H1 (cell line): ENCODE results near the gene ASGR2. TPM values are rescaled to one million over a fixed set of nuclear protein-coding genes. Genes with fewer than 3 reads are reported as not detected.

Experiments used
- CTCF ChIA-PET: fragments of 300-600 bp; sonication (Branson Sonifier 250); formaldehyde crosslinking; loops from one replicate; lab custom pipeline; 2021; ENCODE audit not compliant: partially characterized antibody; lab: Charles Lee
- POLR2A ChIA-PET: fragments of 300-600 bp; sonication (Branson Sonifier 250); formaldehyde crosslinking; loops from one replicate; lab custom pipeline; 2021; ENCODE audit warnings: inconsistent platforms; ENCODE audit not compliant: partially characterized antibody; lab: Charles Lee
- DNase-seq, 2 experiments: peaks; one replicate each; pipeline versions ENCODE4 v3.0.0 to v3.0.0-alpha.2; 2010 to 2022; ENCODE audit warnings: low spot score in 2 of 2, low read depth in 1 of 2, mixed read lengths in 1 of 2
- FAIRE-seq: peaks from 2 replicates; lab custom pipeline; 2011; peaks lifted over from hg19 to GRCh38; lab: Jason Lieb, UNC
- H2AFZ ChIP-seq: 2 replicates; pipeline ENCODE4 v1.8.1; 2012; ENCODE audit warnings: low read length, inconsistent platforms
- H2AK5ac ChIP-seq: 2 replicates; pipeline ENCODE4 v1.6.1; 2013; ENCODE audit warnings: low read depth, low read length
- H2BK120ac ChIP-seq: replicated peaks from 2 replicates; pipeline ENCODE3; 2013; ENCODE audit warnings: low read depth, low read length, inconsistent platforms
- H2BK12ac ChIP-seq: 2 replicates; pipeline ENCODE4 v1.6.1; 2013; ENCODE audit warnings: low read depth, low read length
- H2BK15ac ChIP-seq: 2 replicates; pipeline ENCODE4 v1.6.1; 2013; ENCODE audit warnings: low read length
- H2BK20ac ChIP-seq: 2 replicates; pipeline ENCODE4 v1.6.1; 2013; ENCODE audit warnings: low read length
- H2BK5ac ChIP-seq: 2 replicates; pipeline ENCODE4 v1.6.1; 2013; ENCODE audit warnings: low read depth, low read length
- H3K14ac ChIP-seq: 2 replicates; pipeline ENCODE4 v1.6.1; 2013; ENCODE audit warnings: inconsistent platforms; ENCODE audit not compliant: insufficient read length
- H3K18ac ChIP-seq: 2 replicates; pipeline ENCODE4 v1.6.1; 2013; ENCODE audit warnings: low read length; ENCODE audit errors: extremely low read depth
- H3K23ac ChIP-seq: 2 replicates; pipeline ENCODE4 v1.6.1; 2013; ENCODE audit warnings: inconsistent platforms; ENCODE audit not compliant: insufficient read length
- H3K23me2 ChIP-seq: 2 replicates; pipeline ENCODE4 v1.6.1; 2013; ENCODE audit warnings: low read depth, low read length
- H3K27ac ChIP-seq: 2 replicates; pipeline ENCODE4 v1.6.1; 2011; ENCODE audit warnings: low read depth, low read length, inconsistent platforms
- H3K27me3 ChIP-seq, 4 experiments: replicated peaks in 1 of 4; 1 replicate in 1 of 4; 2 replicates in 3 of 4; pipeline versions ENCODE4 v1.6.1 to v1.8.1; 2011 to 2013; ENCODE audit warnings: low read length in 3 of 4, mild to moderate bottlenecking in 3 of 4, inconsistent platforms in 2 of 4, mixed read lengths in 2 of 4, moderate library complexity in 1 of 4; ENCODE audit not compliant: control insufficient read depth in 3 of 4, insufficient read depth in 3 of 4; ENCODE audit errors: extremely low read depth in 1 of 4
- H3K36me3 ChIP-seq, 4 experiments: 2 replicates each; pipeline versions ENCODE4 v1.6.1 to v1.8.1; 2011 to 2013; ENCODE audit warnings: mild to moderate bottlenecking in 4 of 4, low read length in 3 of 4, moderate library complexity in 2 of 4, control low read depth in 1 of 4, inconsistent platforms in 1 of 4; ENCODE audit not compliant: insufficient read depth in 4 of 4, control insufficient read depth in 2 of 4
- H3K4ac ChIP-seq: replicated peaks from 2 replicates; pipeline ENCODE3; 2013; ENCODE audit warnings: low read length, low read depth, mixed read lengths, inconsistent platforms; ENCODE audit not compliant: insufficient read length
- H3K4me1 ChIP-seq, 4 experiments: replicated peaks in 1 of 4; 1 replicate in 1 of 4; 2 replicates in 3 of 4; pipeline versions ENCODE4 v1.6.1 to v1.8.1; 2011 to 2013; ENCODE audit warnings: low read length in 3 of 4, inconsistent platforms in 2 of 4, mixed read lengths in 1 of 4; ENCODE audit not compliant: insufficient read depth in 4 of 4, control insufficient read depth in 3 of 4
- H3K4me2 ChIP-seq, 2 experiments: 2 replicates each; pipeline versions ENCODE4 v1.6.1 to v1.8.1; 2011 to 2013; ENCODE audit warnings: low read depth in 2 of 2, low read length in 2 of 2, control low read depth in 1 of 2, inconsistent platforms in 1 of 2, mild to moderate bottlenecking in 1 of 2; ENCODE audit not compliant: insufficient read depth in 1 of 2
- H3K4me3 ChIP-seq, 4 experiments: fragments of 200-600, 300-600 bp in 1 of 4; sonication (generic), shearing (Covaris generic), sonication (Bioruptor Twin) in 1 of 4; 2 replicates each; pipeline versions ENCODE4 v1.5.1 to v1.8.1; 2011 to 2016; ENCODE audit warnings: low read length in 4 of 4, low read depth in 3 of 4, control low read depth in 2 of 4, inconsistent platforms in 2 of 4, mild to moderate bottlenecking in 2 of 4, mixed read lengths in 1 of 4, moderate library complexity in 1 of 4; ENCODE audit not compliant: insufficient read depth in 2 of 4; ENCODE audit errors: extremely low read depth in 1 of 4
- H3K56ac ChIP-seq: replicated peaks from 2 replicates; pipeline ENCODE3; 2013; ENCODE audit warnings: low read depth, mild to moderate bottlenecking, mixed read lengths, low read length, inconsistent platforms; ENCODE audit not compliant: insufficient read length
- H3K79me1 ChIP-seq: 2 replicates; pipeline ENCODE4 v1.6.1; 2013; ENCODE audit warnings: low read depth, low read length, control low read depth
- H3K79me2 ChIP-seq, 2 experiments: 2 replicates each; pipeline versions ENCODE4 v1.6.1 to v1.8.1; 2012 to 2013; ENCODE audit warnings: low read length in 2 of 2, mild to moderate bottlenecking in 2 of 2, inconsistent platforms in 1 of 2; ENCODE audit not compliant: insufficient read depth in 2 of 2, control insufficient read depth in 1 of 2
- H3K9ac ChIP-seq, 4 experiments: replicated peaks in 1 of 4; 1 replicate in 1 of 4; 2 replicates in 3 of 4; pipeline versions ENCODE4 v1.6.1 to v1.8.1; 2011 to 2013; ENCODE audit warnings: low read depth in 3 of 4, low read length in 3 of 4, control low read depth in 2 of 4, mild to moderate bottlenecking in 2 of 4, moderate library complexity in 2 of 4, inconsistent platforms in 1 of 4; ENCODE audit errors: extremely low read depth in 1 of 4
- H3K9me3 ChIP-seq, 2 experiments: 2 replicates each; pipeline versions ENCODE4 v1.6.1 to v1.8.1; 2012 to 2013; ENCODE audit warnings: mild to moderate bottlenecking in 2 of 2, moderate library complexity in 2 of 2, control low read depth in 1 of 2, inconsistent platforms in 1 of 2, low read depth in 1 of 2, low read length in 1 of 2, mixed read lengths in 1 of 2; ENCODE audit not compliant: insufficient read depth in 2 of 2
- H4K20me1 ChIP-seq, 2 experiments: replicated peaks in 1 of 2; 2 replicates each; pipeline versions ENCODE3 to v1.8.1; 2011 to 2013; ENCODE audit warnings: inconsistent platforms in 2 of 2, low read length in 2 of 2, mild to moderate bottlenecking in 1 of 2; ENCODE audit not compliant: insufficient read depth in 2 of 2, control insufficient read depth in 1 of 2
- H4K5ac ChIP-seq: 2 replicates; pipeline ENCODE4 v1.6.1; 2013; ENCODE audit warnings: low read length, low read depth, mixed read lengths, inconsistent platforms; ENCODE audit not compliant: insufficient read length
- H4K8ac ChIP-seq: 2 replicates; pipeline ENCODE4 v1.8.0; 2013; ENCODE audit warnings: mild to moderate bottlenecking, moderate library complexity, low read length, inconsistent platforms; ENCODE audit not compliant: insufficient read depth; ENCODE audit errors: extremely low read depth
- H4K91ac ChIP-seq: replicated peaks from 2 replicates; pipeline ENCODE3; 2013; ENCODE audit warnings: low read length, mixed read lengths, inconsistent platforms; ENCODE audit not compliant: insufficient read length
- BACH1 ChIP-seq: IDR thresholded peaks from 2 replicates; pipeline ENCODE4 v1.6.1; 2012; ENCODE audit warnings: low read length, improper control_type of control experiment
- EZH2 ChIP-seq: fragments of 200-600 bp; sonication (generic); IDR thresholded peaks from 2 replicates; pipeline ENCODE4 v1.7.1; 2012; ENCODE audit warnings: low read depth, mild to moderate bottlenecking, moderate library complexity, low read length, inconsistent platforms; ENCODE audit not compliant: severe bottlenecking
- KDM5A ChIP-seq: fragments of 200-600 bp; IDR thresholded peaks from 2 replicates; pipeline ENCODE4 v1.7.1; 2012; ENCODE audit warnings: mild to moderate bottlenecking, low read length, inconsistent platforms, mixed read lengths
- NANOG ChIP-seq: IDR thresholded peaks from 2 replicates; pipeline ENCODE4 v1.6.1; 2011; ENCODE audit warnings: low read length, low read depth, mild to moderate bottlenecking, inconsistent platforms; ENCODE audit not compliant: insufficient read depth, poor library complexity, severe bottlenecking
- RFX5 ChIP-seq: IDR thresholded peaks from 2 replicates; pipeline ENCODE4 v1.6.1; 2011; ENCODE audit warnings: low read depth, low read length, improper control_type of control experiment, borderline replicate concordance
- TAF1 ChIP-seq: IDR thresholded peaks from 2 replicates; pipeline ENCODE4 v1.6.1; 2011; ENCODE audit warnings: mild to moderate bottlenecking, low read depth, low read length
- WGBS, 2 experiments: shearing (Covaris generic) in 1 of 2; methylation state at CpG; one replicate each; pipeline versions ENCODE4 v1.1.6 to v1.1.7; 2013 to 2015; ENCODE audit warnings: low lambda C conversion rate in 2 of 2, mixed read lengths in 2 of 2, inconsistent platforms in 1 of 2, low coverage in 1 of 2, missing lambda C conversion rate in 1 of 2; ENCODE audit not compliant: insufficient replicate concordance in 2 of 2, insufficient coverage in 1 of 2, insufficient read length in 1 of 2; ENCODE audit errors: extremely low coverage in 1 of 2, missing lambda C conversion rate in 1 of 2; 5-methylcytosine and 5-hydroxymethylcytosine counted together
- polyA plus RNA-seq, 7 experiments: library from polyadenylated mRNA; depleted of rRNA in 3 of 7; stranded (reverse) in 5 of 7; unstranded in 2 of 7; fragments of >200 nt in 5 of 7; fragments of 200-250 nt in 2 of 7; gene quantifications; 1 replicate in 5 of 7; 2 replicates in 1 of 7; 4 replicates in 1 of 7; pipeline versions ENCODE4 v1.2.1 to v1.2.3, GENCODE V29; 2011 to 2013; ENCODE audit warnings: missing spikeins in 2 of 7, mixed read lengths in 2 of 7
- total RNA-seq: library from RNA; stranded (reverse); fragmentation: NEBNext Ultra II Directional; extraction: Animal tissue kit (Norgen Biotek cat#: 25700); gene quantifications from 2 replicates; pipeline ENCODE4 v1.2.1, GENCODE V29; 2021

Gene ASGR2
- total and polyA plus RNA-seq, 2 of the 8 experiments (the other 6 are each of a cell fraction or from before 2014, with no cell fraction given) = 0.91 TPM; not detected in 1

DNA sequence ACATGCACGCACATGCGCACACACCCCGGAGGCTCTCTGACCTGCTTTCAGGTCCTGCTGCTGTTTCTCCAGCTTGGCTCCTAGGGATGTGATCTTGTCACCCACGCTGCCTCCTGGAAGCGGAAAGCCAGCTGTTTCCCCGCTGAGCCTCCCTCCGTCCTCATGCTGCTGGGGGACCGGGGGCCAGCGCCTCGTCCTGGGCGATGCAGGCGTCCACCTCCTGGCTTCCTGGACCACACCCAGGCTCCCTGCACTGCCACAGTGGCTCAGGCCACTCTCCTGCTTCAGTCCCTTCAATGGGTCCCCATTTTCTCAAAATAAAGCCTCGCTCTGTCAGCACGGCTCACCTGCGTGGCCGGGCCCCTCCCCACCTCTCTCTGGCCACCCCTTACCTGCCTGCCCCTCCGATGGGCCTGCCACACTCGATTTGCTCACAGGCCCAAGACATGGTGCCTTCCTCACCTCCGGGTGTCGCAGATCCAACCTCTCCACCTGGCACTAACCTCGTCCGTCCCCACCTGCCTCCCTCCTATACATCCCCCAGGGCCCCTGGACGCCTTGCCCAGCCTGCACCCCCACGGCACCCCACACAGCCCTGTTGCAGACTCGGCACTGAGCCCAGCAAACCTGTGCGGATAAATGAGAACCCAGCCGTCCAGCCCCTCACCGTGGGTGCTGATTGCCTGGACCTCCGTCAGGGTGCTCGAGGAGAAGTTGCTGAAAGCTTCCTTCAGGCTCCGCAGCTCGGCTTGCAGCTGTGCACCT lies 6.6 kb downstream of the ASGR2 start:
- TF ChIP-seq NANOG (no peak), KDM5A (no peak), RFX5 (no peak), BACH1 (no peak), EZH2 (no peak), TAF1 (no peak)
- H4K8ac ChIP-seq = peak overlapping the region; percentile 45; the same call in 1 of the 2 replicates
- no peak overlapping the region for H3K56ac ChIP-seq
- peak overlapping the region; percentile 93 for H4K91ac ChIP-seq
- DNase-seq (no peak), FAIRE-seq (no peak)
- H3K4me2 ChIP-seq = no peak overlapping the region
- H2BK15ac ChIP-seq = peak overlapping the region; percentile 99; the same call in 1 of the 2 replicates
- no peak overlapping the region for H2AFZ ChIP-seq
- no peak overlapping the region for H3K18ac ChIP-seq
- H3K79me2 ChIP-seq = no peaks in the 10 kb centered on the region
- no peak overlapping the region for H3K4me3 ChIP-seq
- H3K79me1 ChIP-seq = no peaks in the 10 kb centered on the region
- H3K9ac ChIP-seq = no peak overlapping the region
- H3K14ac ChIP-seq = no peak overlapping the region
- H3K27me3 ChIP-seq = no peaks in the 10 kb centered on the region
- H3K36me3 ChIP-seq = no peaks in the 10 kb centered on the region
- no peak overlapping the region for H4K5ac ChIP-seq
- ChIA-PET POLR2A (interaction anchor here (0.6 to 1.2 kb wide), 2 partner anchors 54 to 573 kb away, joined by 3 to 4 read pairs; no protein-coding TSS in a partner anchor), CTCF (interaction anchor here (0.9 to 1.8 kb wide), 4 partner anchors 12 to 63 kb away, joined by 3 to 5 read pairs (median 4); no protein-coding TSS in a partner anchor)
- H2BK12ac ChIP-seq = peak overlapping the region; percentile 97; the same call in 1 of the 2 replicates
- peaks cover 0 to 4% of the 10 kb centered on the region in 2 experiments for H4K20me1 ChIP-seq
- no peak overlapping the region for H2BK20ac ChIP-seq
- H3K9me3 ChIP-seq = no peaks in the 10 kb centered on the region
- peak overlapping the region; percentile 97 for H3K4ac ChIP-seq
- H3K27ac ChIP-seq = no peak overlapping the region
- no peak overlapping the region for H2BK120ac ChIP-seq
- H2AK5ac ChIP-seq = 0 out of 2 replicates have a peak overlapping the region, but pooled peaks have one; percentile 33
- H3K23me2 ChIP-seq = peaks cover 5% of the 10 kb centered on the region; the same call in 1 of the 2 replicates
- H2BK5ac ChIP-seq = no peak overlapping the region; the same call in 1 of the 2 replicates
- H3K23ac ChIP-seq = no peak overlapping the region
- H3K4me1 ChIP-seq = no peaks in the 10 kb centered on the region; a peak in 1 of 7 replicates
- WGBS, 2 experiments = 81% methylated on average over 26 of the region's 32 CpGs; no CpG with 5 or more reads in 1 of the 2 experiments
